HEK293 (cell line): Measurements from ENCODE around the gene IL18RAP.

Experiments used
- CTCF ChIA-PET: fragments of 350-600 bp; formaldehyde crosslinking; extraction: SDS; loops from one replicate; lab custom pipeline; 2021; ENCODE audit warnings: antibody characterized with exemption; lab: Yijun Ruan, JAX
- POLR2A ChIA-PET: fragments of 300-600 bp; formaldehyde crosslinking; extraction: SDS; loops from one replicate; lab custom pipeline; 2020; ENCODE audit warnings: antibody characterized with exemption, inconsistent platforms; lab: Yijun Ruan, JAX
- H3K27ac ChIP-seq: fragments of 200-500 bp; sonication (Bioruptor generic); 2 replicates; pipeline ENCODE4 v1.5.1; 2014; ENCODE audit warnings: low read depth, low read length, control low read depth, inconsistent platforms; ENCODE audit errors: extremely low read depth
- H3K36me3 ChIP-seq, 2 experiments: fragments of 200-500 bp in 1 of 2; sonication (Bioruptor generic) in 1 of 2; 1 replicate in 1 of 2; 2 replicates in 1 of 2; pipeline ENCODE4 v1.5.1; 2014 to 2017; ENCODE audit warnings: inconsistent platforms in 2 of 2, low read length in 2 of 2; ENCODE audit not compliant: control insufficient read depth in 2 of 2, insufficient read depth in 1 of 2
- H3K4me1 ChIP-seq: fragments of 200-500 bp; sonication (Bioruptor generic); 2 replicates; pipeline ENCODE4 v1.5.1; 2014; ENCODE audit warnings: mild to moderate bottlenecking, low read length, inconsistent platforms; ENCODE audit not compliant: control insufficient read depth, insufficient read depth
- H3K4me3 ChIP-seq: 2 replicates; pipeline ENCODE4 v1.5.1; 2011; ENCODE audit warnings: low read depth, mild to moderate bottlenecking, control low read depth, low read length, moderate library complexity
- H3K9me3 ChIP-seq: fragments of 200-500 bp; sonication (Bioruptor generic); 2 replicates; pipeline ENCODE4 v1.5.1; 2014; ENCODE audit warnings: low read depth, low read length, inconsistent platforms; ENCODE audit not compliant: control insufficient read depth, insufficient read depth
- BCL11A ChIP-seq: fragments of 450-650 bp; formaldehyde crosslinking; IDR thresholded peaks from 2 replicates; pipeline ENCODE4 v1.5.1; 2016; ENCODE audit warnings: low read depth, missing biosample characterization, missing genetic modification characterization
- FEZF1 ChIP-seq: fragments of 450-650 bp; formaldehyde crosslinking; IDR thresholded peaks from 2 replicates; pipeline ENCODE4 v1.5.1; 2016; ENCODE audit warnings: missing biosample characterization, missing genetic modification characterization
- HOXD13 ChIP-seq: sonication (generic); formaldehyde crosslinking; IDR thresholded peaks from 2 replicates; pipeline ENCODE4 v1.8.0; 2022; ENCODE audit warnings: missing genetic modification reagents, borderline replicate concordance
- INSM2 ChIP-seq: fragments of 450-650 bp; formaldehyde crosslinking; IDR thresholded peaks from 2 replicates; pipeline ENCODE4 v1.5.1; 2016; ENCODE audit warnings: missing biosample characterization, missing genetic modification characterization
- SALL2 ChIP-seq: fragments of 450-650 bp; formaldehyde crosslinking; IDR thresholded peaks from 2 replicates; pipeline ENCODE4 v1.5.0; 2017; ENCODE audit warnings: missing biosample characterization, mild to moderate bottlenecking, missing genetic modification characterization, borderline replicate concordance
- ZNF10 ChIP-seq: fragments of 450-650 bp; formaldehyde crosslinking; IDR thresholded peaks from 2 replicates; pipeline ENCODE4 v1.5.1; 2017; ENCODE audit warnings: missing biosample characterization, missing genetic modification characterization
- ZNF138 ChIP-seq: fragments of 450-650 bp; formaldehyde crosslinking; IDR thresholded peaks from 2 replicates; pipeline ENCODE4 v1.5.1; 2016; ENCODE audit warnings: missing biosample characterization, missing genetic modification characterization, borderline replicate concordance
- ZNF202 ChIP-seq: fragments of 450-650 bp; formaldehyde crosslinking; IDR thresholded peaks from 2 replicates; pipeline ENCODE4 v1.5.1; 2016; ENCODE audit warnings: missing biosample characterization, missing genetic modification characterization, borderline replicate concordance
- ZNF292 ChIP-seq: fragments of 450-650 bp; formaldehyde crosslinking; IDR thresholded peaks from 2 replicates; pipeline ENCODE4 v1.5.1; 2016; ENCODE audit warnings: low read depth, missing biosample characterization, missing genetic modification characterization, borderline replicate concordance
- ZNF529 ChIP-seq: fragments of 450-650 bp; formaldehyde crosslinking; IDR thresholded peaks from 2 replicates; pipeline ENCODE4 v1.5.1; 2017; ENCODE audit warnings: missing genetic modification characterization, missing biosample characterization; ENCODE audit not compliant: insufficient replicate concordance
- ZNF645 ChIP-seq: fragments of 450-650 bp; formaldehyde crosslinking; IDR thresholded peaks from 2 replicates; pipeline ENCODE4; 2016; ENCODE audit warnings: missing biosample characterization, missing genetic modification characterization
- ZNF670 ChIP-seq: fragments of 450-650 bp; formaldehyde crosslinking; IDR thresholded peaks from 2 replicates; pipeline ENCODE4 v1.5.1; 2016; ENCODE audit warnings: missing biosample characterization, missing genetic modification characterization, low read depth
- ZNF692 ChIP-seq: fragments of 450-650 bp; formaldehyde crosslinking; IDR thresholded peaks from 2 replicates; pipeline ENCODE4 v1.5.1; 2016; ENCODE audit warnings: missing biosample characterization, missing genetic modification characterization
- ZNF791 ChIP-seq: fragments of 450-650 bp; formaldehyde crosslinking; IDR thresholded peaks from 2 replicates; pipeline ENCODE4 v1.5.1; 2016; ENCODE audit warnings: missing biosample characterization, missing genetic modification characterization
- ZNF843 ChIP-seq: fragments of 450-650 bp; formaldehyde crosslinking; IDR thresholded peaks from 2 replicates; pipeline ENCODE4 v1.5.1; 2016; ENCODE audit warnings: missing biosample characterization, missing genetic modification characterization
- ZSCAN16 ChIP-seq: fragments of 450-650 bp; formaldehyde crosslinking; IDR thresholded peaks from 2 replicates; pipeline ENCODE4 v1.5.1; 2016; ENCODE audit warnings: missing biosample characterization, missing genetic modification characterization
- TF ChIP-seq, protein P1 (sequence below): fragments of 450-650 bp; formaldehyde crosslinking; IDR thresholded peaks from 2 replicates; pipeline ENCODE4 v1.5.1; 2017; ENCODE audit warnings: missing biosample characterization, missing genetic modification characterization
- TF ChIP-seq, protein P2 (sequence below): sonication (generic); formaldehyde crosslinking; IDR thresholded peaks from 2 replicates; pipeline ENCODE4 v1.8.1; 2022; ENCODE audit warnings: mild to moderate bottlenecking, moderate library complexity, missing genetic modification reagents
- TF ChIP-seq, protein P3 (sequence below): fragments of 450-650 bp; formaldehyde crosslinking; IDR thresholded peaks from 2 replicates; pipeline ENCODE4 v1.5.1; 2016; ENCODE audit warnings: missing biosample characterization, missing genetic modification characterization

Gene IL18RAP

DNA sequence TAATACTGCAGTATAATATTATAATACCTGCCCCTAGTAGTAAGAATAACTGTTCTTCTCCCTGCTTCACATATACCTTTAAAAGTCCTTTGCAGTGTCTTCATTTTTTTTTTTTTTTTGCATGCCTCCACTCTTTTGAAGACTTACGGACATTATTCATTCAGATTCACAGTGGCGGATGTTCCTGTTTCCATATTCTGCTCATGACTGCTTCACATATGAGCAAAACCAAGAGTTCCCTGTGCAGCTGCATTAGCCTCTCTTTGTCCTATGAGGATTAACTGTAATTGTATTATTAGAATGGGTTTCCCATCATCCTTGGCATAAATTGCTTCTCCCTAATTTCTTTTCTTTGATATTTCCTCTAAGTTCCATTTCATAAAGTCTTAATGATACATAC lies 12.8 kb downstream of the IL18RAP start (continued):
- TF ChIP-seq INSM2 (no peak), ZNF138 (tag by site-specific recombination) (no peak)

- Histone ChIP-seq H3K4me3 (no peak overlapping the region), H3K27ac (no peak overlapping the region), H3K36me3 (no peaks in the 10 kb centered on the region), H3K4me1 (no peaks in the 10 kb centered on the region), H3K9me3 (no peaks in the 10 kb centered on the region)
- ChIA-PET POLR2A (no interaction called here), CTCF (interaction anchor here (0.7 kb wide), 1 partner anchor 1204 kb away, joined by 6 read pairs; no protein-coding TSS in a partner anchor)
- no peak for TF ChIP-seq ZNF292 (tag by site-specific recombination)
- no peak for TF ChIP-seq ZNF692 (tag by site-specific recombination)
- TF ChIP-seq, protein P1, sequence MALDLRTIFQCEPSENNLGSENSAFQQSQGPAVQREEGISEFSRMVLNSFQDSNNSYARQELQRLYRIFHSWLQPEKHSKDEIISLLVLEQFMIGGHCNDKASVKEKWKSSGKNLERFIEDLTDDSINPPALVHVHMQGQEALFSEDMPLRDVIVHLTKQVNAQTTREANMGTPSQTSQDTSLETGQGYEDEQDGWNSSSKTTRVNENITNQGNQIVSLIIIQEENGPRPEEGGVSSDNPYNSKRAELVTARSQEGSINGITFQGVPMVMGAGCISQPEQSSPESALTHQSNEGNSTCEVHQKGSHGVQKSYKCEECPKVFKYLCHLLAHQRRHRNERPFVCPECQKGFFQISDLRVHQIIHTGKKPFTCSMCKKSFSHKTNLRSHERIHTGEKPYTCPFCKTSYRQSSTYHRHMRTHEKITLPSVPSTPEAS (tag by site-specific recombination) = no peak
- no peak for TF ChIP-seq ZNF645 (tag by site-specific recombination)
- TF ChIP-seq HOXD13 = no peak
- TF ChIP-seq ZNF670 = no peak
- no peak for TF ChIP-seq SALL2 (tag by site-specific recombination)
- TF ChIP-seq ZNF529 (tag by site-specific recombination) = no peak
- no peak for TF ChIP-seq ZSCAN16 (tag by site-specific recombination)
- no peak for TF ChIP-seq BCL11A
- no peak for TF ChIP-seq ZNF10 (tag by site-specific recombination)
- no peak for TF ChIP-seq ZNF843 (tag by site-specific recombination)
- TF ChIP-seq, protein P2, sequence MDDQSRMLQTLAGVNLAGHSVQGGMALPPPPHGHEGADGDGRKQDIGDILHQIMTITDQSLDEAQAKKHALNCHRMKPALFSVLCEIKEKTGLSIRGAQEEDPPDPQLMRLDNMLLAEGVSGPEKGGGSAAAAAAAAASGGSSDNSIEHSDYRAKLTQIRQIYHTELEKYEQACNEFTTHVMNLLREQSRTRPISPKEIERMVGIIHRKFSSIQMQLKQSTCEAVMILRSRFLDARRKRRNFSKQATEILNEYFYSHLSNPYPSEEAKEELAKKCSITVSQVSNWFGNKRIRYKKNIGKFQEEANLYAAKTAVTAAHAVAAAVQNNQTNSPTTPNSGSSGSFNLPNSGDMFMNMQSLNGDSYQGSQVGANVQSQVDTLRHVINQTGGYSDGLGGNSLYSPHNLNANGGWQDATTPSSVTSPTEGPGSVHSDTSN (CRISPR knock-in tag) = no peak
- TF ChIP-seq, protein P3, sequence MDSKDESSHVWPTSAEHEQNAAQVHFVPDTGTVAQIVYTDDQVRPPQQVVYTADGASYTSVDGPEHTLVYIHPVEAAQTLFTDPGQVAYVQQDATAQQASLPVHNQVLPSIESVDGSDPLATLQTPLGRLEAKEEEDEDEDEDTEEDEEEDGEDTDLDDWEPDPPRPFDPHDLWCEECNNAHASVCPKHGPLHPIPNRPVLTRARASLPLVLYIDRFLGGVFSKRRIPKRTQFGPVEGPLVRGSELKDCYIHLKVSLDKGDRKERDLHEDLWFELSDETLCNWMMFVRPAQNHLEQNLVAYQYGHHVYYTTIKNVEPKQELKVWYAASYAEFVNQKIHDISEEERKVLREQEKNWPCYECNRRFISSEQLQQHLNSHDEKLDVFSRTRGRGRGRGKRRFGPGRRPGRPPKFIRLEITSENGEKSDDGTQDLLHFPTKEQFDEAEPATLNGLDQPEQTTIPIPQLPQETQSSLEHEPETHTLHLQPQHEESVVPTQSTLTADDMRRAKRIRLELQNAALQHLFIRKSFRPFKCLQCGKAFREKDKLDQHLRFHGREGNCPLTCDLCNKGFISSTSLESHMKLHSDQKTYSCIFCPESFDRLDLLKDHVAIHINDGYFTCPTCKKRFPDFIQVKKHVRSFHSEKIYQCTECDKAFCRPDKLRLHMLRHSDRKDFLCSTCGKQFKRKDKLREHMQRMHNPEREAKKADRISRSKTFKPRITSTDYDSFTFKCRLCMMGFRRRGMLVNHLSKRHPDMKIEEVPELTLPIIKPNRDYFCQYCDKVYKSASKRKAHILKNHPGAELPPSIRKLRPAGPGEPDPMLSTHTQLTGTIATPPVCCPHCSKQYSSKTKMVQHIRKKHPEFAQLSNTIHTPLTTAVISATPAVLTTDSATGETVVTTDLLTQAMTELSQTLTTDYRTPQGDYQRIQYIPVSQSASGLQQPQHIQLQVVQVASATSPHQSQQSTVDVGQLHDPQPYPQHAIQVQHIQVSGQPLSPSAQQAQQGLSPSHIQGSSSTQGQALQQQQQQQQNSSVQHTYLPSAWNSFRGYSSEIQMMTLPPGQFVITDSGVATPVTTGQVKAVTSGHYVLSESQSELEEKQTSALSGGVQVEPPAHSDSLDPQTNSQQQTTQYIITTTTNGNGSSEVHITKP (tag by site-specific recombination) = no peak
- TF ChIP-seq ZNF202 = no peak
- TF ChIP-seq ZNF791 (tag by site-specific recombination) = no peak
- TF ChIP-seq FEZF1 = no peak
These were observed 13.4 kb downstream of the IL18RAP start for GRCh38 chr2:102436323-102436722.
